Parietal lobe (tissue), 1 donor: ENCODE results near the gene GPC4. TPM values are rescaled to one million over a fixed set of nuclear protein-coding genes. Genes with fewer than 3 reads are reported as not detected.

Experiments
- total RNA-seq: library from RNA; depleted of rRNA; stranded (reverse); fragments of >200 nt; gene quantifications from one replicate; pipeline ENCODE4 v1.2.3, GENCODE V29; 2014

GPC4 gene
- total RNA-seq = 4.4 TPM

GRCh38 chrX:133415276-133416105, at the start of gene GPC4:
Gene GPC4 (minus strand): TSS chrX:133415489. CDS start chrX:133414965, 524 bp downstream.

Other genes with a start within 250 kb of the GPC4 start
- gene TFDP3, start 197.1 kb downstream of the GPC4 start, total RNA-seq = not detected